ENCODE measurements around the gene IQCE. TPM values are rescaled to one million over a fixed set of nuclear protein-coding genes. Genes with fewer than 3 reads are reported as not detected.
A peak's percentile ranks its signal among the peaks of the same experiment; 100 is the strongest.
"Not testable (repeated sequence)": the region's sequence is repeated elsewhere in the genome, so short reads cannot be mapped to it uniquely, and the experiment has no call there.

The IQCE gene
- total RNA-seq, 1 donor from 2014 or later, result 11.5 TPM

- DNase-seq (ENCODE audit: missing footprints) (peak; percentile 95), ATAC-seq (peak; percentile 66)
- intact Hi-C loops (cut with DNase I), result no loop called here
These were observed 29.4 kb upstream of the IQCE start for GRCh38 chr7:2529161-2530070.

- ATAC-seq (peak; percentile 47), DNase-seq (ENCODE audit: missing footprints) (peak; percentile 80)
- intact Hi-C loops (cut with DNase I), result no loop called here
These were observed 28.4 kb upstream of the IQCE start for GRCh38 chr7:2530071-2530987.

- ATAC-seq; intact Hi-C loops (cut with DNase I): not testable (repeated sequence)
- peak; percentile 55 for DNase-seq (ENCODE audit: missing footprints)
These were observed 27.6 kb upstream of the IQCE start for GRCh38 chr7:2530994-2531795.

DNA sequence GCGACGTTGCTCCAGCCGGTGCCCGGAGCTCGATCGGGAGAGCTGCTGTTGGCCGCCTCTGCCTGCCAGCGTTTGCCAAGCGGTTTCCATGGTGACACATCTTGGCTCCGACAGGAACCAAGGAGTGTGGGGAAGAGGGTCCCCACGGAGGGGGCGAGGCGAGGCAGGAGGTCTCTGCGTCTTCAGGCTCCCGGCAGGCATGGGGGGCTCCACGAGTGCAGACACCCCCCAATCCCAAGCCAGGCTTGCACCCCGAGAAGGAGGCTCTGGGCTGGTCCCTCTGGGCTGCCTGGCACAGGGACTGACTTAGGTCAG lies 27.0 kb upstream of the IQCE start:
- DNase-seq (ENCODE audit: missing footprints), result peak; percentile 49
- intact Hi-C loops (cut with DNase I); ATAC-seq: not testable (repeated sequence)

DNA sequence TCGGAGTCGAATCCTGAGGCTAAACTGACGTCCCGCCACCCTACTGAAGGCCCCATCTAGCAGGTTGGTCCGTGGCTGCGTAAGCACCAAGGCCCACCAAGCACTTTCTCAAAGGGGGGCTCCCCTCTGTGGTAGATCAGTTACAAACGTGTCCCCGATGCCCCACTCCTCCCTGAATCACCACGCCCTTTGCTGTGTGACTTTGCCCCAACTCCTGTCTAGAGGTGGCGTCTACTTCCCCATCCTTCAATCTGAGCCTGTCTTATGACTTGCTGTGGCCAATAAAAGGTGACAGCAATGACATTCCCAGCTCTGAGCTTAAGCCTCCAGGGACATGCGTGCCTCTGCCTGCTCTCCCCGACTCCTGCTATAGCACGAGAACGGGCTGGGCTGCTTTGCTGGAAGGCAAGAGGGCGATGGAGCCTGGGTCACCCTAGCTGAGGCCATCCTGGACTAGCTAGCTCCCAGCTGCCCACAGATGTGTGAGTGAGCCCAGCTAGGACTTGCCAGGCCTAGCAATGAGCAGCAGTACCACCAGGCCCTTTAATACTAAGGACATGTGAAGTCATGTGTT lies 26.5 kb upstream of the IQCE start:
- DNase-seq (ENCODE audit: missing footprints), result peak; percentile 21
- intact Hi-C loops (cut with DNase I); ATAC-seq: not testable (repeated sequence)

GRCh38 chr7:2532816-2533215 lies 26.0 kb upstream of the IQCE start:
- ATAC-seq; intact Hi-C loops (cut with DNase I): not testable (repeated sequence)
- peak; percentile 21 for DNase-seq (ENCODE audit: missing footprints)

- intact Hi-C loops (cut with DNase I); ATAC-seq; DNase-seq (ENCODE audit: missing footprints): not testable (repeated sequence)
These were observed 25.2 kb upstream of the IQCE start for GRCh38 chr7:2533566-2533965.

GRCh38 chr7:2534214-2534613 lies 24.6 kb upstream of the IQCE start:
- ATAC-seq; DNase-seq (ENCODE audit: missing footprints); intact Hi-C loops (cut with DNase I): not testable (repeated sequence)

- ATAC-seq; intact Hi-C loops (cut with DNase I): not testable (repeated sequence)
- peak; percentile 68 for DNase-seq (ENCODE audit: missing footprints)
These were observed 22.7 kb upstream of the IQCE start for GRCh38 chr7:2535872-2536627.

DNA sequence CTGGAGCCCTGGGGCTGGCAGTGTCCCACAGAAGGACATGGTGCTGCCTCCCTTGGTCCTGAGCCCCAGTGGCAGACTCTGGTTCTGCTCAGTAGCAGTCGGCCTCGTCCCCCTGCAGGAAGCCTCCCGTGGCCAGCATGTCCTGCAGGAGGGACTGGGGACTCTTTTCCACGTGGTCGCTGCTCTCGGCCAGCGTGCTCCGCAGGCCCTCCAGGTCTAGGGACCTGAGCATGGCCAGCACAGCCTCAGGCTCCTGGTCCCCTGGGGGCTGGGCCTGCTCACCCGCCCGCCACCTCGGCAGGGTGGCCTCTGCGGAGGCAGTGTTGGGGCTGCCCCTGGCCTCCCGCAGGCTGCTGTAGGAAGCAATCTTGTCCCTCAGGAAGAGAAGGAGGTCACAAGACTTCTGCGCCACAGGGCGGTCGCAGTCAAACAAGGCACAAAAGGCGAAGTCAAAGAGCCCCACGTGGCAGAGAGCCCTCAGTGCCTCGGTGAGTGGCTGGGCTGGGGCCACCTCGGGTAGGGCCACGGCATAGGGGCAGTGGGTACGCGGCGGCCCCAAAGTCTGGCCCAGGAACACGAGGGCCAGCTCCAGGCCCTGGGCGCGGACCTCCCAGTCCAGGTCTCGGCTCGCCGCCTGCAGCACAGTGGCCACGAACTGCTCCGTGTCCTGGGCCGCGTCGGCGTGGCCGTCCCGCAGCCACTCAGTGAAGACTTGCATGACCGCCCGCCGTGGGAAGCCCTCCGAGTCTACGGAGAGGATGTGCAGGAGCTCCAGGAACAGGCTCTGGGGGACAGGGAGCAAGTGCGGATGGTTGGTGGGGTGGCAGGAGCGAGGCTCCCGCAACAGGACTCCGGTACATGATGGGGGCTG lies 20.6 kb upstream of the IQCE start:
- ATAC-seq, result peak; percentile 18
- DNase-seq (ENCODE audit: missing footprints), result peak; percentile 51
- intact Hi-C loops (cut with DNase I), result no loop called here

DNA sequence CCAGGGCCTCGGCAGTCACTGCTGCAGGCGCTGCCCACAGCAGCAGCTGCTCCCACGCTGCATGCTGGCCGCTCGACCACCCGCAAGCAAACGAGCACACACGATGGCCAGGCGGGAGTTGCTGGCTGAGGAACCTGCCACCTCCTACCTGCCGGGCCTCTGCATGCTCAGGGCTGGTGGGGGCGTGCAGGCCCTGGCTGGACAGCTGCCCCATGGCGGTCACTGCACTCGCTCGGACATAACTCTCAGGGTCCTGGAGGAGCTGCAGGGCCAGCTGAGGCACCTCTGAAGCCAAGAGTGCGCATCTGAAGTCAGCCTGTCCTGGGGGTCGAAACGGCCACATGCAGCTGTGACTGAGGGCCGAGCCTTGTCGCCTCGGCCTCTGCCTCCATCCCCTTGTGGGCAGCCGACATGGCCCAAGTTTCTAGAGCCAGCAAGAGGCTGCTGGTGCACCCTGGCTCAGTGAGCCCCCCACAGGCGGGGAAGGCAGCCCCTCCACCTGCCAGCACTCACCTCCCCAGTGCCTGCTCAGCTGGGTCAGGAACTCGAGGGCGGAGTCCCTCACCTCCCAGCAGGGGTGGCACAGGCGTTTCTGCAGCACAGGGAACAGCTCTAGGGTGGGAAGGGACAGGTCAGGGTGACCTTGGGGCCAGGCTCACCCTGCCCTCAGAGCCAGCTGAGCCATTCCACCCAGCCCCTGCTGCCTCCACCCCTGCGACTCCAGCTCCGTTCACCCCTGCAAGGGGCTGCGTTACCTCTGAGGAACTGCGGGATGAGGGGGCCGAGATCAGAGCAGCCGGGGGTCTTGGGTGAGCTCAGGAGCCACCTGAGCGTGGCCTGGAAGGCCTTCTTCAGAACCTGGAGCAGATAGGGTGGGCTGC lies 19.5 kb upstream of the IQCE start:
- intact Hi-C loops (cut with DNase I), result no loop called here
- DNase-seq (ENCODE audit: missing footprints), result peak; percentile 50
- no peak for ATAC-seq

- DNase-seq (ENCODE audit: missing footprints), result peak; percentile 37
- intact Hi-C loops (cut with DNase I), result no loop called here
- no peak for ATAC-seq
These were observed 18.6 kb upstream of the IQCE start for GRCh38 chr7:2540133-2540532.

- intact Hi-C loops (cut with DNase I), result no loop called here
- DNase-seq (ENCODE audit: missing footprints), result peak; percentile 60
- ATAC-seq, result no peak
These were observed 18.1 kb upstream of the IQCE start for GRCh38 chr7:2540641-2541051.

DNA sequence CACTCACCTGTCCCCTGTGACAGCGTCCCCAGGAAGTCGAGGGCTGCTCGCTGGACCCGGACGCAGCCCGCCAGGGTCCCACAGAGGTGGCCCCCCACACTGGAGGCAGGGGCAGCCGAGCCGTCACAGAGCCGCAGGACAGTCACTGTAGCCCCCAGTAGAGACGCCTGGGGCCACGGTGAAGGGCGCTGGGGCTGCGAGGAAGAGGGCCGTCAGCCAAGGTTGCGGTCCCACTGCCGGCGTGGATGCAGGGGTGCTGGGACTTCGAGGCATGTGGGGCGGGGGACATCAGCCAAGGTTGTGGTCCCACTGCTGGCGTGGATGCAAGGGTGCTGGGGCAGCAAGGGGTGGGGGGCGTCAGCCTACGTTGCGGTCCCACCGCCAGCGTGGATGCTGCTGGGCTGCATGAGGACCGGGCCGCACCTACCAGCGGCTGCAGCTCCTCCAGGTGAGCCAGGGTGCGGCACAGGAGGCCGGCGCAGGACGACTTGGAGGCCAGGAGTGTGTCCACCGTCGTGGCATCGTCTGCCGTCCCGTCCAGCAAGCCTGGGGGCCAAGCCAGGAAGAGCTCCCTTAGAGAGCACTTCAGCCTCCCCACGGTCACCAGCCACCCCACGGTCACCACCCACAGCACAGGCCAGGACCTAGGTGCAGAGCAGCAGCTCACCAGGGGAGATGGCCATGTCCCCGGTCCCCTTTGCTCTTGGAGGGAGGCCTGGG lies 17.3 kb upstream of the IQCE start:
- intact Hi-C loops (cut with DNase I), result no loop called here
- no peak for ATAC-seq
- DNase-seq (ENCODE audit: missing footprints), result peak; percentile 64

Measured in Right ventricle myocardium inferior (tissue), 1 donor.